HFF-Myc (cell line): ENCODE results near the gene USP35.

ENCODE experiments used
- DNase-seq: peaks from one replicate; pipeline ENCODE4 v3.0.0-alpha.2; 2011; ENCODE audit warnings: low read depth; ENCODE audit errors: extremely low read depth
- H3K4me3 ChIP-seq: replicated peaks from 2 replicates; pipeline ENCODE4 v1.5.1; 2011; ENCODE audit warnings: low read depth, mild to moderate bottlenecking, control low read depth, low read length
- CTCF ChIP-seq: IDR thresholded peaks from 2 replicates; pipeline ENCODE4 v1.5.1; 2012; ENCODE audit warnings: mild to moderate bottlenecking, low read depth, low read length, control low read depth; ENCODE audit errors: missing control alignments

USP35 gene

GRCh38 chr11:78150346-78150745 is 38.4 kb upstream of the USP35 start:
- DNase-seq: no peak
- no peak for TF ChIP-seq CTCF
- H3K4me3 ChIP-seq: no peak overlapping the region

- no peak for DNase-seq
- no peak for TF ChIP-seq CTCF
- H3K4me3 ChIP-seq: no peak overlapping the region
These were observed 38.0 kb upstream of the USP35 start for GRCh38 chr11:78150754-78151153.

GRCh38 chr11:78151804-78152203 is 36.9 kb upstream of the USP35 start:
- no peak for TF ChIP-seq CTCF

GRCh38 chr11:78156127-78156844 is 32.4 kb upstream of the USP35 start:
- H3K4me3 ChIP-seq: no peak overlapping the region
- no peak for DNase-seq
- no peak for TF ChIP-seq CTCF

More at GRCh38 chr11:78151804-78152203, 36.9 kb upstream of the USP35 start:
- no peak for DNase-seq
- no peak overlapping the region for H3K4me3 ChIP-seq

GRCh38 chr11:78158987-78159652 is 29.6 kb upstream of the USP35 start:
- H3K4me3 ChIP-seq: no peak overlapping the region
- TF ChIP-seq CTCF: no peak
- no peak for DNase-seq

GRCh38 chr11:78160557-78160956 is 28.2 kb upstream of the USP35 start:
- no peak overlapping the region for H3K4me3 ChIP-seq
- no peak for DNase-seq
- TF ChIP-seq CTCF: no peak
